A549 (cell line): ENCODE measurements around the gene LIPH. TPM values are rescaled to one million over a fixed set of nuclear protein-coding genes. Genes with fewer than 3 reads are reported as not detected.

Experiments used
- ATAC-seq, 2 experiments: fragments of 200-7000 bp in 1 of 2; fragments of >200 bp in 1 of 2; cut with Nextera tagmentation in 1 of 2; cut with Tn5 transposase in 1 of 2; 3 replicates each; pipeline versions ENCODE4 v1.8.0 to v1.9.1; 2018 to 2020; ENCODE audit warnings: mild to moderate bottlenecking in 1 of 2, moderate library complexity in 1 of 2
- CTCF ChIA-PET: fragments of 300-600 bp; sonication (Branson Sonifier 250); formaldehyde crosslinking; extraction: SDS; loops from one replicate; lab custom pipeline; 2021; ENCODE audit warnings: antibody characterized with exemption, inconsistent platforms; lab: Yijun Ruan, JAX
- POLR2A ChIA-PET: fragments of 350-600 bp; formaldehyde crosslinking; extraction: SDS; loops from one replicate; lab custom pipeline; 2021; ENCODE audit warnings: antibody characterized with exemption, inconsistent platforms; lab: Yijun Ruan, JAX
- DNase-seq, 2 experiments: peaks; one replicate each; pipeline versions ENCODE4 v3.0.0 to v3.0.0-alpha.2; 2011 to 2016; ENCODE audit warnings: low read depth in 1 of 2, low spot score in 1 of 2
- FAIRE-seq: peaks from 2 replicates; lab custom pipeline; 2011; peaks lifted over from hg19 to GRCh38; lab: Jason Lieb, UNC
- H3K27ac ChIP-seq, 2 experiments: fragments of >200 bp; sonication (Bioruptor Twin); formaldehyde crosslinking; 3 replicates each; pipeline ENCODE4 v1.5.1; 2016 to 2017
- H3K4me1 ChIP-seq: fragments of >200 bp; sonication (Bioruptor Twin); formaldehyde crosslinking; 3 replicates; pipeline ENCODE4 v1.6.1; 2016
- H3K4me2 ChIP-seq: fragments of >200 bp; sonication (Bioruptor Twin); formaldehyde crosslinking; 3 replicates; pipeline ENCODE4 v1.6.1; 2016
- H3K4me3 ChIP-seq: fragments of >200 bp; sonication (Bioruptor Twin); formaldehyde crosslinking; 3 replicates; pipeline ENCODE4 v1.5.1; 2016
- H3K9me3 ChIP-seq: fragments of >200 bp; sonication (Bioruptor Twin); formaldehyde crosslinking; 3 replicates; pipeline ENCODE4 v1.6.1; 2016
- ATOH8 ChIP-seq: fragments of 250-450 bp; sonication (Bioruptor Pico); IDR thresholded peaks from 2 replicates; pipeline ENCODE4 v1.5.0; 2020; ENCODE audit warnings: low read depth, mild to moderate bottlenecking, moderate library complexity
- BCL3 ChIP-seq: fragments of >200 bp; sonication (Bioruptor Twin); formaldehyde crosslinking; IDR thresholded peaks from 3 replicates; pipeline ENCODE4 v1.6.1; 2016
- CBX2 ChIP-seq: fragments of 200-600 bp; sonication (generic); IDR thresholded peaks from 2 replicates; pipeline ENCODE4 v1.6.1; 2016; ENCODE audit warnings: low read depth, mild to moderate bottlenecking, borderline replicate concordance
- CBX8 ChIP-seq: fragments of 200-600 bp; sonication (generic); IDR thresholded peaks from 2 replicates; pipeline ENCODE4 v1.6.1; 2016
- CEBPB ChIP-seq, 2 experiments: fragments of >200 bp in 1 of 2; sonication (Bioruptor Twin) in 1 of 2; formaldehyde crosslinking in 1 of 2; IDR thresholded peaks; 2 replicates each; pipeline ENCODE4 v1.6.1; 2012 to 2016
- ELK1 ChIP-seq: fragments of 150-350 bp; IDR thresholded peaks from 2 replicates; pipeline ENCODE4 v1.6.1; 2014; ENCODE audit warnings: low read depth, mild to moderate bottlenecking, low read length
- EP300 ChIP-seq, 2 experiments: fragments of >200 bp; sonication (Bioruptor Twin); formaldehyde crosslinking; IDR thresholded peaks; 2 replicates in 1 of 2; 3 replicates in 1 of 2; pipeline ENCODE4 v1.6.1; 2016 to 2017
- ESRRA ChIP-seq: fragments of 150-350 bp; IDR thresholded peaks from 2 replicates; pipeline ENCODE4 v1.6.1; 2014; ENCODE audit warnings: mild to moderate bottlenecking, low read length, borderline replicate concordance
- FOSL2 ChIP-seq, 2 experiments: fragments of 450-650 bp in 1 of 2; fragments of >200 bp in 1 of 2; sonication (Bioruptor Twin) in 1 of 2; formaldehyde crosslinking; IDR thresholded peaks; 2 replicates each; pipeline versions ENCODE4 v1.5.0 to v1.6.1; 2016 to 2020; ENCODE audit warnings: mild to moderate bottlenecking in 1 of 2, moderate library complexity in 1 of 2
- FOXS1 ChIP-seq: fragments of 250-450 bp; sonication (Bioruptor Pico); IDR thresholded peaks from 2 replicates; pipeline ENCODE4 v1.5.0; 2020; ENCODE audit warnings: mild to moderate bottlenecking, moderate library complexity
- GATA3 ChIP-seq: IDR thresholded peaks from 2 replicates; pipeline ENCODE4 v1.6.1; 2012; ENCODE audit warnings: borderline replicate concordance
- HOXA7 ChIP-seq: fragments of 250-450 bp; sonication (Bioruptor Pico); IDR thresholded peaks from 2 replicates; pipeline ENCODE4 v1.5.0; 2020; ENCODE audit warnings: mild to moderate bottlenecking, moderate library complexity
- HOXB13 ChIP-seq: fragments of 250-450 bp; sonication (Bioruptor Pico); IDR thresholded peaks from 2 replicates; pipeline ENCODE4 v1.5.0; 2020; ENCODE audit warnings: low read depth, mild to moderate bottlenecking, moderate library complexity
- HOXB5 ChIP-seq: fragments of 250-450 bp; sonication (Bioruptor Pico); IDR thresholded peaks from 2 replicates; pipeline ENCODE4 v1.5.0; 2020; ENCODE audit warnings: mild to moderate bottlenecking, moderate library complexity
- KDM5A ChIP-seq: fragments of 200-600 bp; sonication (generic); IDR thresholded peaks from 2 replicates; pipeline ENCODE4 v1.6.1; 2016; ENCODE audit warnings: antibody characterized with exemption, mild to moderate bottlenecking
- MAFK ChIP-seq: fragments of 450-650 bp; IDR thresholded peaks from 2 replicates; pipeline ENCODE4 v1.6.1; 2014; ENCODE audit not compliant: partially characterized antibody
- MAZ ChIP-seq: fragments of 150-350 bp; IDR thresholded peaks from 2 replicates; pipeline ENCODE4 v1.6.1; 2014; ENCODE audit warnings: antibody characterized with exemption, low read depth, low read length, borderline replicate concordance
- TFCP2L1 ChIP-seq: fragments of 250-450 bp; sonication (Bioruptor Pico); IDR thresholded peaks from 2 replicates; pipeline ENCODE4 v1.5.0; 2021; ENCODE audit warnings: mild to moderate bottlenecking
- TP53 ChIP-seq: fragments of 250-450 bp; sonication (Bioruptor Pico); IDR thresholded peaks from 2 replicates; pipeline ENCODE4 v1.5.0; 2021; ENCODE audit warnings: mild to moderate bottlenecking, moderate library complexity
- WGBS: methylation state at CpG from one replicate; pipeline ENCODE4 v1.1.6; 2017; ENCODE audit errors: missing lambda C conversion rate; 5-methylcytosine and 5-hydroxymethylcytosine counted together
- polyA plus RNA-seq, 4 experiments: library from polyadenylated mRNA; depleted of rRNA in 3 of 4; stranded (reverse); fragments of >200 nt; fragmentation: RNase III in 1 of 4; extraction: RNeasy Plus Mini Kit Qiagen cat#74134 plus additional on column Dnase treatment in 1 of 4; gene quantifications; 2 replicates in 3 of 4; 3 replicates in 1 of 4; pipeline ENCODE4 v1.2.3, GENCODE V29; 2011 to 2017
- TF ChIP-seq, protein P1 (sequence below): IDR thresholded peaks from 2 replicates; pipeline ENCODE4 v1.6.1; 2012

LIPH gene
- polyA plus RNA-seq, 2 of the 4 experiments (the other 2 are of a cell fraction), result 6.9 to 34.9 TPM

GRCh38 chr3:185585518-185585858 lies 33.1 kb upstream of the LIPH start (continued):
- TF ChIP-seq, protein P1, sequence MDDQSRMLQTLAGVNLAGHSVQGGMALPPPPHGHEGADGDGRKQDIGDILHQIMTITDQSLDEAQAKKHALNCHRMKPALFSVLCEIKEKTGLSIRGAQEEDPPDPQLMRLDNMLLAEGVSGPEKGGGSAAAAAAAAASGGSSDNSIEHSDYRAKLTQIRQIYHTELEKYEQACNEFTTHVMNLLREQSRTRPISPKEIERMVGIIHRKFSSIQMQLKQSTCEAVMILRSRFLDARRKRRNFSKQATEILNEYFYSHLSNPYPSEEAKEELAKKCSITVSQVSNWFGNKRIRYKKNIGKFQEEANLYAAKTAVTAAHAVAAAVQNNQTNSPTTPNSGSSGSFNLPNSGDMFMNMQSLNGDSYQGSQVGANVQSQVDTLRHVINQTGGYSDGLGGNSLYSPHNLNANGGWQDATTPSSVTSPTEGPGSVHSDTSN, result no peak
- no peak for TF ChIP-seq KDM5A
- TF ChIP-seq FOXS1 (CRISPR knock-in tag), result no peak
- no peak for TF ChIP-seq CBX2

DNA sequence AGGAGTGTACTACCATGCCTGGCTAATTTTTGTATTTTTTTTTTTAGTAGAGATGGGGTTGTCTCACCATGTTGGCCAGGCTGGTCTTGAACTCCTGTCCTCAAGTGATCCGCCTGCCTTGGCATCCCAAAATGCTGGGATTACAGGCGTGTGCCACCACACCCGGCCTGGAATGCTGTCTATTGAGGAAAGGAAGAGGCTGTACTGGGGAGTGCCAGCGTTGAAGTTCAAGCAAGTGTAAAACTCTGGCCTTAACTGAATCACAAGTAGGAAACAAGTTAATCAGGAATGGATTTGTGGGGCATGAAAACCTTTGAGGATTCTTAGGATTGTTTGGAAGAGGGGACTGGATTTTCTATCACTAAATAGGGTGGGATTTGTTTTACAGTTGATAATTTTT lies 32.3 kb upstream of the LIPH start:
- ChIA-PET CTCF (interaction anchor here (1.7 to 4.3 kb wide), 2 partner anchors 9 to 25 kb away, joined by 4 to 16 read pairs; no protein-coding TSS in a partner anchor), POLR2A (no interaction called here)
- 44% methylated on average over 3 of the region's 4 CpGs for WGBS
- H3K27ac ChIP-seq, result no peak overlapping the region
- no peak for FAIRE-seq
- DNase-seq, result peak in 1 of 2 experiments; percentile 4
- no peak for ATAC-seq
- no peak overlapping the region for H3K4me3 ChIP-seq
- no peak overlapping the region for H3K4me2 ChIP-seq
- no peaks in the 10 kb centered on the region for H3K9me3 ChIP-seq
- H3K4me1 ChIP-seq, result peaks cover 6% of the 10 kb centered on the region; the same call in 1 of the 3 replicates
- TF ChIP-seq, protein P1, result no peak
- TF ChIP-seq ESRRA (no peak), CEBPB (IDR thresholded peaks at IDR 0.05) (no peak), TP53 (no peak), CBX2 (no peak), FOSL2 (IDR thresholded peaks at IDR 0.05) (no peak), FOSL2 (CRISPR knock-in tag; IDR thresholded peaks at IDR 0.05) (no peak), BCL3 (no peak), MAFK (no peak), EP300 (IDR thresholded peaks at IDR 0.05) (no peak)

DNA sequence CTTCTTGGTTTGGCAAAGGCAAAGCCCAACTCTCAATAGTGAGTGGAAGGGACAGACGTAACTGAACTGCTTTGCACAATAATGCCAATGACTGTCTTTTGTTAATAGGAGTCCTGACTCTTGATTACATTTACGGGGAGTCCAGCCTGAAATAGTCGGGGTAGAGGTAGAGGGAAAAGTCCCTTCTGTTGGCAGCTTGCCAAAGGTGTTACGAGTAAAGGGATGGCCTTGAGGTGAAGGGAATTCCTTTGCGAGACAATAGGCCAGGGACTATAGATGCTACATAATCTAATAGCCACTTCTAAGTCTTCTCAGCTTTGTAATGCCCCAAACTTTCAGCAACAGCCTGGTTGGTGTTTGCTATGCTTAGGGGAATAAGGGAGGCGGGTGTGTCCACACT lies 31.5 kb upstream of the LIPH start:
- DNase-seq (no peak), FAIRE-seq (no peak), ATAC-seq (no peak)
- 70% methylated on average over 6 of the region's 6 CpGs for WGBS
- no peak overlapping the region for H3K27ac ChIP-seq
- no peaks in the 10 kb centered on the region for H3K9me3 ChIP-seq
- ChIA-PET CTCF (interaction anchor here (0.7 to 4.3 kb wide), 4 partner anchors 9 to 153 kb away, joined by 3 to 16 read pairs (median 4); no protein-coding TSS in a partner anchor), POLR2A (no interaction called here)
- no peak overlapping the region for H3K4me2 ChIP-seq
- H3K4me3 ChIP-seq, result no peak overlapping the region
- TF ChIP-seq ESRRA (no peak), GATA3 (no peak), HOXB13 (CRISPR knock-in tag) (no peak), FOXS1 (CRISPR knock-in tag) (no peak), HOXB5 (CRISPR knock-in tag) (no peak), TFCP2L1 (CRISPR knock-in tag) (no peak), MAFK (no peak), HOXA7 (CRISPR knock-in tag) (no peak), MAZ (no peak)
- peaks cover 6% of the 10 kb centered on the region; the same call in 1 of the 3 replicates for H3K4me1 ChIP-seq

DNA sequence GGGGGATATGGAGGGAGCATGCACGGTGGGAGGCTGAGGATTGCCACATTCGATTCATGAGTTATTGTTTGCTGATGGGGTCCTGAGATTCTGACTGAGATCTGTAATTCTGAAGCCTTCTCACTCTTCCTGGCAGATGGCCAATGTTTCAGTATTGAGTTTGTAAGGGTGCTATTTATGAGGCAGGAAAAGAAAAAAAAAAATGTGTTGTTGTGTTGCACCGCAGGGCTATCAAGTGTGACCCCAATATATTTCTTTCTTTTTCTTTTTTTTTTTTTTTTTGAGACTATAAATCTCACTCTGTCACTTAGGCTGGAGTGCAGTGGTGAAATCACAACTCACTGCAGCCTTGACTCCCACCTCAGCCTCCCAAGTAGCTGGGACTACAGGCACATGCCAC lies 30.5 kb upstream of the LIPH start:
- Histone ChIP-seq H3K9me3 (no peaks in the 10 kb centered on the region), H3K4me1 (peaks cover 6% of the 10 kb centered on the region; the same call in 1 of the 3 replicates)
- ChIA-PET CTCF (interaction anchor here (0.7 to 1.1 kb wide), 2 partner anchors 16 to 226 kb away, joined by 3 read pairs; no protein-coding TSS in a partner anchor), POLR2A (no interaction called here)
- no peak for FAIRE-seq
- TF ChIP-seq ATOH8 (CRISPR knock-in tag), result no peak
- TF ChIP-seq ELK1, result no peak
- TF ChIP-seq CBX8, result no peak
- no peak for TF ChIP-seq HOXA7 (CRISPR knock-in tag)
- TF ChIP-seq, all 56 proteins: peak for 0
- ATAC-seq (no peak), DNase-seq (no peak)
- Histone ChIP-seq H3K4me2 (no peak overlapping the region), H3K4me3 (no peak overlapping the region), H3K27ac (no peak overlapping the region)
- WGBS, result 33% methylated on average over 3 of the region's 3 CpGs
